ENCODE results near the gene CYP19A1.

- no peak for TF ChIP-seq POLR2AphosphoS5 (IDR thresholded peaks at IDR 0.05)
- TF ChIP-seq CTCF (IDR thresholded peaks at IDR 0.05): no peak
Observed at GRCh38 chr15:51303462-51303980, 34.9 kb downstream of the CYP19A1 start.
